IPS-11a (cell line): Measurements from ENCODE around the gene CNKSR1.
A peak's percentile ranks its signal among the peaks of the same experiment; 100 is the strongest.

Experiments used
- H3K4me3 ChIP-seq: one replicate; pipeline ENCODE4 v1.5.1; 2013; ENCODE audit warnings: low read depth, low read length, control low read depth

Gene CNKSR1

DNA sequence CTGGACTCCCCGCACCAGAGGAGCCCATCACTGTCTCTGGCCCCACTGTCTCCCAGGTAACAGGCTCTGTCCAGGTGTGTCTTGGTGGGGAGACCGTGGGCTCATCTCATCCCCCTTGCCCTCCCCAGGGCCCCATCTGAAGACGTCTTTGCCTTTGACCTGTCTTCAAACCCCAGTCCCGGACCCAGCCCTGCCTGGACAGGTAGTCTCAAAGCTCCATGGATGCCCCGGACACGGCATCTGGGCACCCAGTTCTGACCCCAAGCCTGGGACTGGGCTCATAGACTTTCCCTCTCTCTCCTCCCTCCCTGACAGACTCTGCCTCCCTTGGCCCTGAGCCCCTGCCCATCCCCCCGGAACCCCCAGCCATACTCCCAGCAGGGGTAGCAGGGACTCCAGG lies 6.8 kb downstream of the CNKSR1 start:
- H3K4me3 ChIP-seq: no peak overlapping the region

DNA sequence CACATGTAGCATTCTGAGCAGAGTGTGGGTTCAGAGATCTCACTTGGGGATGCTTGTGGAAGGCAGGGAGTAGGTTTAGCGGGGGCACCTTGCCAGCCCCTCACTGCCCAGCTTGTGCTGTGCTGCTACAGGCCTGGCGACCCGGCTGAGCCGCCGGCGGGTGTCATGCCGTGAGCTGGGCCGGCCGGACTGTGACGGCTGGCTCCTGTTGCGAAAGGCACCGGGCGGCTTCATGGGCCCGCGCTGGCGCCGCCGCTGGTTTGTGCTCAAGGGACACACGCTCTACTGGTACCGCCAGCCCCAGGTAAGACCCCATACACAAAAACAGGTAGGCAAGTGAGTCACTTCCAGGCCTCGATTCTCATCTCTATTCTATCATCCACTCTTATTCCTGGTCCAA lies 7.6 kb downstream of the CNKSR1 start:
- no peak overlapping the region for H3K4me3 ChIP-seq

DNA sequence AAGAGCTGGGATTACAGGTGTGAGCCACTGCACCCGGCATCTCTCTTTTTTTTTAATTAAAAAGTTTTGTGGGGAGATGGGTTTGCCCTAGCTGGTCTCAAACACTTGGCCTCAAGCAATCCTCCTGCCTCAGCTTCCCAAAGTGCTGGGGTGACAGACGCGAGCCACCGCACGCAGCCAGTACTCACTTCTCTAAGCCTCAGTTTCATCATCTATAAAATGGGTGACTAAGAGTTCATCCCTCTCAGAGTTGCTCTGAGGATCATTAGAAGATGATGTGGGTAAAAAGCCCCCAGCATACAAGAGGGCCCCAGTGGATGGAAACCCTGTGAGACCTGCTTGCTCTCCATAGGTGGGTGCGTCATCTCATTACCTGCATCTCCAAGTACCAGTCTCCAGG lies 10.6 kb downstream of the CNKSR1 start:
- no peak overlapping the region for H3K4me3 ChIP-seq

DNA sequence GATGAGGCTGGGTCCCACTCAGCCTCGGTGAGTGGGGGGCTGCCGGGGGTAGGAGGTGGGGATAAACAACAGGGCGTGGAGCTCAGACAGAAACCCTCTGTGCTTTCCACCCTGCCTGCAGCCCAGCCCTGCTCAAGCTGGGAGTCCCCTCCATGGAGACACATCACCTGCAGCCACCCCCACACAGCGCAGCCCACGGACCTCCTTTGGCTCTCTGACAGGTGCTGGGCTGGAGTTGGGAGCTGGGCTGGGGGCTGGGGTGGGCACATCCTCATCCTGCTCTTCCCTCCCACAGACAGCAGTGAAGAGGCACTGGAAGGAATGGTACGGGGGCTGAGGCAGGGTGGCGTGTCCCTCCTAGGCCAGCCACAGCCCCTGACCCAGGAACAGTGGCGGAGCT lies 11.2 kb downstream of the CNKSR1 start:
- H3K4me3 ChIP-seq: no peak overlapping the region

DNA sequence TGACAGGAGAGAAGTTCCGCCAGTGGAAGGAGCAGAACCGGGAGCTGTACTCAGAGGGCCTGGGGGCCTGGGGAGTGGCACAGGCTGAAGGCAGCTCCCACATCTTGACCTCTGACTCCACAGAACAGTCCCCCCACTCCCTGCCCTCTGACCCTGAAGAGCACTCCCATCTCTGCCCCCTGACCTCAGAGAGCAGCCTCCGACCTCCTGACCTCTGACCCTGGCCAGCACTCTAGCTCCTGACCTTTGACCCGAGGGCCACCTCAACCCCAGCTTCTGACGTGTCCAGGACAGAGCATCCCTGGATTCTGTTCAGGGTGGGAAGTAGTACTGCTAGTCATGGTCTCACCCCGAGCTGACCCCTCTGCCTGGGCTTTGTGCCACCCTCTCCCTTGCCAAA lies 12.0 kb downstream of the CNKSR1 start:
- no peak overlapping the region for H3K4me3 ChIP-seq

DNA sequence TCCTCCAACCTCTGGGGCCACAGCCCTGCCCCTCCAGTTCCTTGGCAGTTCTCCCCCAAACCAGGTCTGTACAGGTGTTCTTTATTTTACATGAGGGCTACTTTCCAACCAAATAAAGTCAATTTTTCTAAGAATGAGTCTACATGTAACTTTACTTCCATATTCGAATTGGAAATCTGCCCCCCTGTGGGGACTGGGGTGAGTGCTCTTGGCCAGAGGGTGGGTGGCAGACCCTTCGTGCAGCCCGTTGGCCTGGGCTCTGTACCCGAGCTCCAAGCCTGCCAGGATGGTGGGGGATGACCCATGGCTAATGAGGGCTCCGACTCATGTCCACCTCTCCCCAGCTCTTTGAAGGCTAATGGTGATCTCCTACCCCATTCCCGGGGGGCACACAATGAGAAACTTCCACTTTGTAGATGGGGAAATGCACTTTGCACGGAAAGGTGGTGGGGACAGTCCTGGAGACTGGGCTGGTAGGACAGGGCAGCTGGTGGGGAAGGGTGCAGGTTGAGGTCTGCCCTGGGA lies 12.5 kb downstream of the CNKSR1 start:
- no peak overlapping the region for H3K4me3 ChIP-seq

DNA sequence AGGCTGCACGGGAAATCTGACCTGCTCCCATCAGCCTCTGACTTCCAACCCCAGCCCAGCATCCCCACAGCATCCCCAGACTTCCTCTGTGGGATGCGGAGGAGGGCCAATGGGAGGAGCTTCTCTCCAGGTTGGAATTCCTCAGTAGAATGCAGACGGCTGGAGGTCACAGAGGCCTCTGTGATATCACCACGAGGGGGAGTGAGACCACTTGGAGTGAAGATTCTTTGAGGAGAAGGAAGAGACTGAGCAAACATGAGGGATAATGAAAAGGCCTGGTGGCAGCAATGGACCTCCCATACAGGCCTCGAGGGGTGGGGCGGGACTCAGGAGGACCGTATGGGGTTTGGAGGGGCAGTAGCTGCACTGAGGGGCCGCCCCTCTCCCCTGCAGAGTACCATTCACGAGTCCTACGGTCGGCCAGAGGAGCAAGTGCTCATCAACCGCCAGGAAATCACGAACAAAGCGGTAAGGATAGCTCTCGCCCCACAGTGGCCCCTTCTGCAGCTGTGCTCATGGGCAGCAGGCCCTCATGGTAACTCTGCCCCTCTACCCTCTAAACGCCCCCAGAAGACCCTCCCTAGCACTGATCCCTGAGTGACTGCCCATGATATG lies 13.2 kb downstream of the CNKSR1 start, which contains the start of gene CATSPER4:
Gene CATSPER4, plus strand, starts transcription at position 230 of the 615 bp plus-strand sequence. Its CDS starts 26 bp downstream, at position 256.
- no peak within 1 kb of the TSS for H3K4me3 ChIP-seq

DNA sequence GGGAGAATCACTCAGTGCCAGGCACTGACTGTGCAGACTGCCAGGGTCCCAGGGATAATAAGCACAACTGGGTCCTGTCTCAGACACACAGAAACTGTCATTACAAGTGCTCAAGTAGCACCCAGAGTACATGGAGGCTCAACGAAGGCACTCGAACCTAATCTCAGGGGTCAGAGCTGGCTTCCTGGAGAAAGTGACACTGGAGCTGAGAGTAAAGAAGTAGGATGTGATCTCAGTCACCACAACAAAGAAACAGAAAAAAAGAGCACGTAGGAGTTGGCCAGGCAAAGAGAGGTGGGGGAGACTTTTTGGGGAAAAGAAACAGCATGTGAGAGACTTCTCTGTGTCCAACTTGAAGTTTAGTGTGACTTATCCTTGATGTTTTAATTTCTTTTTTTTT lies 14.4 kb downstream of the CNKSR1 start:
- no peak overlapping the region for H3K4me3 ChIP-seq

DNA sequence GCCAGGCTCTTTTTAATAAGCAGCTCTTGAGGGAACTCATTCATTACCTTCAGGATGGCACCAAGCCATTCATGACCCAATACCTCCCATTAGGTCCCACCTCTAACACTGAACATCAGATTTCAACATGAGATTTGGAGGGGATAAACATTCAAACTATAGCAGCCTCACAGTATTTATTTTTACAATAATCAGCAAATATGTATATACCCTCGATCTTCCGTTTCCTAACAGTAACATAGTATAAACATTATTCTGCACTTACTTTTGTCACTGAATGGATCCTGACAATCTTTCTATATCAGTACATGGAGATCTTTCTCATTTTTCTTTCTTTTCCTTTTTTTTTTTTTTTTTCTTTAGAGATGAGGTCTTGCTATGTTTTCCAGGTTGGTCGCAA lies 18.5 kb downstream of the CNKSR1 start:
- no peak overlapping the region for H3K4me3 ChIP-seq

DNA sequence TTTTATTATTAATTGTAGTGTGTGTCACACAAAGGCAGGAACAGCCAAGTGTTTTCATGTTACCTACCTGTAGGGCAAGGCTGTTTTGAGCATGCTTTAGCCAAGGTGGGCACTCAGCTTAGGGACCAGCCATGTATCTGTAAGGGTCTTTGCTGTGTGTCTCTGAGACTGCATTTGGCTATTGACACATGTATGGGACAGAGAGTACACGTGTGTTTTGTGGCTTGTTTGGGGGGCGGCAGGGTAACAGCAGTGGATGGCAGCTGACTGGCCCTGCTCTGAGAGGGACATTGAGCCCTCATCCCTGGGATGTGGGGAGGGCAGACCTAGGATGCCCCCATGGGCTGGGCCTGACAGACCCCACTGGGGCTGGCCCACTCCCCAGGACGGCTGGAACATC lies 20.0 kb downstream of the CNKSR1 start:
- no peak overlapping the region for H3K4me3 ChIP-seq

DNA sequence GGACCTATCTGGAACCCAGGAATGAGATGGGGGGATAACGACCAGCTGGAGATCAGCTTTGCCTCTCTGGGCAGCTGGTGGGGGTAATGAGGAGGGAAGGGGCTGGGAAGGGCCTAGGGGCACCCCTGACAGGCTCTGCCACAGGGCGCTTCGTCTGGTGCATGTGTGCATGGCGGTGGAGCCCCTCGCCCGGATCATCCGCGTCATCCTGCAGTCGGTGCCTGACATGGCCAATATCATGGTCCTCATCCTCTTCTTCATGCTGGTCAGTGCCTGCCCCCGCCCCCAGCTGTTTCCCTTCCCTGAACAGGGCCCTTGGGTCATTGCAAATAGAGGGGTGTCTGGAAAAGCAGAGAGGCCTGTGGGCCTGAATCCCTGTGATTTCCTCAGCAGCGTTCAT lies 20.5 kb downstream of the CNKSR1 start:
- no peak overlapping the region for H3K4me3 ChIP-seq

DNA sequence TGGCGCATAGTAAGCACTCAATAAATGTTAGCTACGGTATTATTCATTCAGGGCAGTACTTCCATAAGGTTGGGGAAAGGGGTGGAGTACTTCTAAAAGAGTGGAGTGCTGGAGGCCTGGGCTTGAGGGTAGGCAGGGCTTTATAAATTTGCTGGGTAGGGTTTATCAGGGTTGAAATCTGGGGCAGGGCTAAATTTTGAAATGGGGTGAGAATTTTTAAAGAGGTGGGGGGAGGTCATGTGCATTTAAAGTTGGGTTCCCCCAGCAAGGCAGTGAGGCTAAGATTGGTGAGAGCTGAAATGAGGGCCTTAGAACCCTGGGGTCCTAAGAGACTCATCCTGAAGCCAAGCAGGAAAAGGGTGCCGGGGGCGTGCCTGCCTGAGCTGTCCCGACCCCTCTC lies 23.1 kb downstream of the CNKSR1 start:
- peak overlapping the region; percentile 33 for H3K4me3 ChIP-seq

DNA sequence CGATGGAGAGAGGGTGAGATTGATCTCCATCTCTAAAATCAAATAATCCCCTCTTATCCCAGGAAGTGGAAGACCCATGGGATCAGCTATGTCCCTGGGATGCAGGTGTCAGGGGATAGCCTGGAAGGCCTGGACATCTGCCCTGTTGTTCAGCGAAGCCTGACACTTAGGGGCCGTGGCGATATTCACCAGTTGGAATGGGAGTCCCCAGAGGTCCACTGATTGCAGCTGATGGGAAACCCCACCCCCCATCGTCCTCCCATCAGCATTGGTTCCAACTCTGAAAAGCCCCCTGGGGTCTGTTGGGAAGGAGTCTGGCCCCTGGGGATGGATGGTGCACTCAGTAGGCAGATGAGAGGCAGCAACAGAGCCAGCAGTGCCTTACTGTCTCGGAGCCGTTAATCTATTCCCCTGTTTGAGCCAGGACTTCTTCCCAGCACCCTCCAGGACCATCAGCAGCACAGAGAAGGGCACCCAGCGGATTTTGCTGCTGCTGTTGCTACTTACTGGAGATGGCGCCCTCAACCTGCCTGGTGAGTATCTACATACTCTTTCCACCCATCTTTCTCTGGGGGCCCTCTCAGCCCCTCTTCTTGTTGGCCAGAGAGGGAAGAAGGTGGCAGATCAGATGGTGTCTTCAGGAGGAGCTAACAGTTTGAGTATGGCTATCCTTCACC lies 26.5 kb downstream of the CNKSR1 start:
- no peak overlapping the region for H3K4me3 ChIP-seq

DNA sequence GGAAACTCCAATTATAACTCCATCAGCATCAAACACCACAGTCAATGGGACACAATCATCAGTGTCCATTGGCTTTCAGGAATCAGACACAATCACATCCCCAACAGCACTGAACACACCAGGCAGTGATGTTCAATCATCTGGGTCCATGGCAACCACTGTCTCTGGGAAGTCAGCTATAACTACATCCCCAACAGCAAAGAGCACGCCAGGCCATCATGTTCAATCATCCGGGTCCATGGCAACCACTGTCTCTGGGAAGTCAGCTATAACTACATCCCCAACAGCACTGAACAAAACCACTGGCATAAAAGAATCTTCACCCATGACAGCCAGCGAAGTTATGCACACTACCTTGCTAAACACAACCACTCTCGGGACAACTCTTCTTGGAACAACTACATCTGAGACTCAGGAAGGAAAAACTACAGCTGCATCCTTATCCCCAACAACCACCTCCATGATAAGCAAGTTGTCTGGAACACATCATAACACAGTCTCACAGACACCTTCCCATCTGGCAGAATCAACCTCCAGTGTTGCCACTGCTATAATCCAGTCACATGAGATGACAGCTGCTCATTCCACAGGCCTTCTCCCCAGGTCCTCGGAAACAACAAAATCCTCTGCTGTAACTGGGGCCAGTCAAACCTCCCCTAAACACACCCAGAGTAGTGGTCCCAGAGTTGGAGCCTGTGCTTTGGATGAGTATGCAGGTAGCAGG lies 33.0 kb downstream of the CNKSR1 start:
- H3K4me3 ChIP-seq: no peak overlapping the region

DNA sequence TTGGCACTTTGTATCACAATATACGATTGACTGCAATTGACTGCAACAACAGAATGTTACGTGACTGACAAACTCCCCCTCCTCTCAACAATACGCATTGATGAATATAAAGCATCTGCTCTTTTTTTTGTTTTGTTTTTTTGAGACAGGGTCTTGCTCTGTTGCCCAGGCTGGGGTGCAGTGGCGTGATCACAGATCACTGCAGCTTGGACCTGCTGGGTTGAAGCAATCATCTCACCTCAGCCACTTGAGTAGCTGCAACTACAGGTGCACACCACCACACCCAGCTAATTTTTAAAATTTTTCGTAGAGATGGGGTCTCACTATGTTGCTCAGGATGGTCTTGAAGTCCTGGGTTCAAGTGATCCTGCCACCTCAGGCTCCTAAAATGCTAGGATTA lies 35.4 kb downstream of the CNKSR1 start:
- no peak overlapping the region for H3K4me3 ChIP-seq

DNA sequence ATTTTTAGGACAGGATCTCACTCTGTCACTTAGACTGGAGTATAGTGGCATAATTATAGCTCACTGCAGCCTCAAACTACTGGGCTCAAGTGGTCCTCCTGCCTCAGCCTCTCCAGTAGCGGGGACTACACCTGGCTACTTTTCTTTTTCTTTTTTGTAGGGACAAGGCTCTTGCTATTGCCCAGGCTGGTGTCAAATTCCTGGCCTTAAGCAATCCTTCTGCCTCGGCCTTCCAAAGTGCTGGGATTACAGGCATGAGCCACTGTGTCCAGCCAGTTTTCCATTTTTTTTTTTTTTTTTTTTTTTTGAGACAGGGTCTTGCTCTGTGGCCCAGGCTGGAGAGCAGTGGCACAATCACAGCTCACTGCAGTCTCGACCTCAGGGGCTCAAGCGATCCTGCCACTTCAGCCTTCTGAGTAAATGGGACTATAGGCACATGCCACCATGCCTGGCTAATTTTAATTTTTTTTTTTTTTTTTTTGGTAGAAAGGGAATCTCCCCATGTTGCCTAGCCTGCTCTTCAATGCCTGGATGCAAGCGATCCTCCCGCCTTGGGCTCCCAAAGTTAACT lies 36.1 kb downstream of the CNKSR1 start:
- no peak overlapping the region for H3K4me3 ChIP-seq

DNA sequence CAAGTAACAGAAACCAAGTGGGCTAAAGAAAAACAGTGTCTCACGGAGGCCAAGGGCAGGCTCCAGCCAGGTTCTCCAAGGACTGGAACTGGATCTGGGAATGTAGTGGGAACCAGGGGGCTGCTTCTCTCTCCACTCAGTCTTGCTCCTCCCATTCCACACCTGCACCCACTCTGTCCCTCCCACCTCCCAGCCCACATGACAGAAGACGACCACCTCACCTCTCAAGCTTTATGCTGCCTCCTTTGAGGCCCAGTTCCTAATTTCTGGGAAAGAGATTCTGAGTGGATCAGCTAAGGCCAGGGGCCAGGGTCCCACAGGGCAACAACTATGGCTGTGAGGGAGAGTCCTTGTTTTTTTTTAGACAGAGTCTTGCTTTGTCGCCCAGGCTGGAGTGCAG lies 38.0 kb downstream of the CNKSR1 start:
- H3K4me3 ChIP-seq: no peak overlapping the region

DNA sequence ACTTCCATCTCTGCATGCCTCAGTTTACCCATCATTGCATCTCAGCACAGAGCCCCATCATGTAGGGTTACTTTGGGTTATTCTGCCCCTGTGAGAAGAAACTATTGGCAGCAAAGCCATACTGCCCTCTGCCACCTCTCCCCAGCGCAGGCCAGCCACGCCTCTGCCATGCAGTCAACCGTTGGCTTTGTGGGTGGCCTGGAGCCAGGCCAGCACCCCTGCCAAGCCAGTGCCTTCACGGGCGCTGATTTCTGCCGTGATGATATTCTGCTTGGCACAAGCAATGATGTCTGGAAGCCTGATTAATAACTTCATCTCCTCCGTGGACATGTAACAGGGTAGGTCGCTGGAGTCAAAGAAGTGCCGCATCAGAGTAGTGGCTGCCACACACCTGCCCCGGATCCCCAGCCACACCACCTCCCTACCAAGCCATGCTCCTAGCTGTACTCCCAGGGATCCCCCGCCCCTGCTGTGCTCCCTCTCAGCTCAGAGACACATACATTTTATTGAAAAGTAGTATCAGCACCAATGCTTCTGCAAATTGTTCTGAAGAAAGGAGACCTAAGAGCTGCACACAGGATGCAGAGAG lies 41.7 kb downstream of the CNKSR1 start:
- no peak overlapping the region for H3K4me3 ChIP-seq

DNA sequence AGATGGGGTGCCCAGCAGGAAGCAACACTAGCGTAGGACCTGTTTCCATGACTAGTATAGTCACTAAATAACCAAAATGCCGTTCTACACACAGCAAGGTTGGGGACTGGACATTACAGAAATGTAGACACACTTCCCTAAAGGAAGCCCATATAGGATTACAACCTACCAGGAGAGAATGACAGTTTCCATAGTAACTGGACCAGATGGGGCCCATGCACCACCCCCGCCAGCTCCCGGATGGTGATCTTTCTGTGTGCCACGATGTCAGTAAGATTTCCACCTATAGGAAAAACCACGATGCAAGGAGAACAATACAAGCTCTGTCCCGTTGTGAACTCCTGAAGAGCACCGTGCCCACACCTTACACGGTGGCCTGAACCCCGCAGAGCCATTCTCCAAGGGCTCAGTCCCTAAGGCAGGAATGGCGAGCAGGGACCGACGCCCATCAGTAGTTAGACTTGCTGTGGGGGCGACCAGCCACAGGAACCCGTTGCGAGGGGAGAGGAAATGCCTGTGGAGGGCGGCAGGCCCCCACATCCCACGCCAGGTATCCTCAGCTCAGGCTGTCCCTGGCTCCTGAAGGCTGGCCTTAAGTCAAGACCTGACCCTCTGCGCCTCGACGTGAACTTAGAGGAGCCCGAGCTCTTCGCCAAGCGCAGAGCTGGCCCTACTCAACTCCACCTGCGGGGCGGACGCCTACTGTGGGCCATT lies 43.1 kb downstream of the CNKSR1 start:
- no peak overlapping the region for H3K4me3 ChIP-seq

DNA sequence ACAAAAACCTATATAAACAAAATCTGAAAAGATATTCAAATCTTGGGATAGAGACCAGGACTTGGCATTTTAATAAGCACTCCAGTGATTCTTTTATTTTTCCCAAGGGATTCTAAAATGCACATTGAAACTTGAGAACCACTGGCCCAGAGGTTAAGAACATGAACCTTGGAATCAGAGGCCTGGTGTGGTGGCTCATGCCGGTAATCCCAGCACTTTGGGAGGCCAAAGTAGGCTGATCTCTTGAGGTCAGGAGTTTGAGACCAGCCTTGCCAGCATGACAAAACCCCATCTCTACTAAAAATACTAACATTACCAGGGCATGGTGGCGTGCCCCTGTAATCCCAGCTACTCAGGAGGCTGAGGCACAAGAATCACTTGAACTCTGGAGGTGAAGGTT lies 43.8 kb downstream of the CNKSR1 start:
- H3K4me3 ChIP-seq: no peak overlapping the region

DNA sequence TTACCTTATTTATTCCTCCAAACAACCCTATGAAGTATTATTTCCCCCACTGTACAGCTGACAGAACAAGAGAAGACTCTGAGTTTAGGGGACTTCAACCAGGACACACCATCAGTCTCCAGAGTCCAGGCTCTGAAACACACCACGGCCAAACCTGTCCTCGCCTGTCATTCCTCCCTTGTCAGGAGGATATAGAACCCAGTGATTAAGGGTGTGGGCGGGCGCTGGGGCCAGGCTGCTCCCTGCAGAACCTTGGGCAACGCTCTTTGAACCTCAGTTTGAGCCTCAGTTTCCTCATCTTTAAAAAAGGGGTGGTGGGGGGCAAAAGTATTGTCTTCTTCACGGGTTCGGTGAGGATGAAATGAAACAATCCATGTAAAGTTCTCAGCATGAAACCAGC lies 47.3 kb downstream of the CNKSR1 start:
- no peak overlapping the region for H3K4me3 ChIP-seq
